Measurements from ENCODE around the gene PSPC1. TPM values are rescaled to one million over a fixed set of nuclear protein-coding genes. Genes with fewer than 3 reads are reported as not detected.

Gene PSPC1
- total RNA-seq, 1 donor from 2014 or later = 41.5 TPM

DNA sequence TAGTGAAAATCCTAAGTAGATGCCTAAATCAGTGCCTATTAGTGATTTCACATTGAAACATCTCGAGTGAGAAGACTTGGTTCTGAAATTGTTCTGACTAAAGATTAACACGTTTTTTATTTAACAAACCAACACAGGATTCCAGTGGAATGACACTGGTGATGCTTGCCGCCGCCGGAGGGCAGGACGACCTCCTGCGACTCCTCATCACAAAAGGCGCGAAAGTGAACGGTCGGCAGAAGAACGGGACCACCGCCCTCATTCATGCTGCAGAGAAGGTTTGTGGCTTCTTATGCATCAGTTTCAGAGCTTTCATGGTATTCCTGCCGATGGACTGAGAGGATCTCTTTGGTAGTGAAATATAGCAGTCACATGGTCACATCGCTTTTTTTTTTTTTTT, 121.2 kb downstream of the PSPC1 start:
- DNase-seq (no peak), ATAC-seq (no peak)
- TF ChIP-seq, protein P1, sequence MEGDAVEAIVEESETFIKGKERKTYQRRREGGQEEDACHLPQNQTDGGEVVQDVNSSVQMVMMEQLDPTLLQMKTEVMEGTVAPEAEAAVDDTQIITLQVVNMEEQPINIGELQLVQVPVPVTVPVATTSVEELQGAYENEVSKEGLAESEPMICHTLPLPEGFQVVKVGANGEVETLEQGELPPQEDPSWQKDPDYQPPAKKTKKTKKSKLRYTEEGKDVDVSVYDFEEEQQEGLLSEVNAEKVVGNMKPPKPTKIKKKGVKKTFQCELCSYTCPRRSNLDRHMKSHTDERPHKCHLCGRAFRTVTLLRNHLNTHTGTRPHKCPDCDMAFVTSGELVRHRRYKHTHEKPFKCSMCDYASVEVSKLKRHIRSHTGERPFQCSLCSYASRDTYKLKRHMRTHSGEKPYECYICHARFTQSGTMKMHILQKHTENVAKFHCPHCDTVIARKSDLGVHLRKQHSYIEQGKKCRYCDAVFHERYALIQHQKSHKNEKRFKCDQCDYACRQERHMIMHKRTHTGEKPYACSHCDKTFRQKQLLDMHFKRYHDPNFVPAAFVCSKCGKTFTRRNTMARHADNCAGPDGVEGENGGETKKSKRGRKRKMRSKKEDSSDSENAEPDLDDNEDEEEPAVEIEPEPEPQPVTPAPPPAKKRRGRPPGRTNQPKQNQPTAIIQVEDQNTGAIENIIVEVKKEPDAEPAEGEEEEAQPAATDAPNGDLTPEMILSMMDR (IDR thresholded peaks at IDR 0.05) = no peak
- H3K36me3 ChIP-seq = peaks cover 81% of the 10 kb centered on the region
- H3K4me1 ChIP-seq = no peaks in the 10 kb centered on the region
- no peak overlapping the region for H3K27ac ChIP-seq
- no peak overlapping the region for H3K4me3 ChIP-seq
- intact Hi-C loops (cut with DNase I) = no loop called here
- no peaks in the 10 kb centered on the region for H3K9me3 ChIP-seq
- no peaks in the 10 kb centered on the region for H3K27me3 ChIP-seq

DNA sequence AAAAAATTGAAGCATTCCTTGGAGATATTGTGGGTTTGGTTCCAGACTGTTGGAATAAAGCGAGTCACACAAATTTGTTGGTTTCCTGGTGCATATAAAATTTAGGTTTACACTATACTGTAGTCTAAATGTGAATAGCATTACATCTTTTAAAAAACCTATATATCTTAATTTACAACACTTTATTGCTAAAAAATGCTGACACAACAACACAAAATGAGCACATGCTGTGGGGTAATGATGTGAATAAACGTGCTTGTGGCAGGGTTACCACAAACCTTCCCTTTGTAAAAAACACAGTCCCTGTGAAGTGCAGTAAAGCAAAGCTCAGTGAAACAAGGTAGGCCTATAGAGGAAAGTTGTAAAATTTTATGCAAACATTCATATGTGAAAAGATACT, 121.6 kb downstream of the PSPC1 start:
- no peak for ATAC-seq
- H3K27ac ChIP-seq = no peak overlapping the region
- no peak for DNase-seq
- no peaks in the 10 kb centered on the region for H3K9me3 ChIP-seq
- H3K36me3 ChIP-seq = peaks cover 77% of the 10 kb centered on the region
- no peaks in the 10 kb centered on the region for H3K27me3 ChIP-seq
- H3K4me1 ChIP-seq = no peaks in the 10 kb centered on the region
- intact Hi-C loops (cut with DNase I) = no loop called here
- H3K4me3 ChIP-seq = no peak overlapping the region
- TF ChIP-seq, protein P1 (IDR thresholded peaks at IDR 0.05) = no peak

DNA sequence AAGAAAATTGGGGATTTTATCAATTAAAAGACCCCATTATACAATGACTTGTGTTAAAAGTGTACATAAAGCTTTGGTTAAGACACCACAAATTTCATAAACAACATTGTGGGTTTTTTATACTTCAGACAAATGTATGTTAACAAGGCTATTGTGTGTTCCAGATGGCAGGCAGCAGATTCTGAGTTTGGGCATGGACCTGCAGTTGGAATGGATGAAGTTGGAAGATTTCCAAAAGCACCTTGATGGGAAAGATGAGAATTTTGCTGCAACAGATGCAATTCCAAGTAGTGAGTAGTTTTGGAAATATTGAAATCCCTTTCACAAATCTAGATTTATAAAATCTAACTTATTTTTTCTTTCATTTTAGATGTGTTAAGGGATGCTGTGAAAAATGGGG, 123.9 kb downstream of the PSPC1 start:
- no peak overlapping the region for H3K4me3 ChIP-seq
- H3K9me3 ChIP-seq = no peaks in the 10 kb centered on the region
- intact Hi-C loops (cut with DNase I) = no loop called here
- H3K27me3 ChIP-seq = no peaks in the 10 kb centered on the region
- DNase-seq = no peak
- ATAC-seq = no peak
- H3K4me1 ChIP-seq = no peaks in the 10 kb centered on the region
- TF ChIP-seq, protein P1 (IDR thresholded peaks at IDR 0.05) = no peak
- peaks cover 54% of the 10 kb centered on the region for H3K36me3 ChIP-seq
- H3K27ac ChIP-seq = no peak overlapping the region

DNA sequence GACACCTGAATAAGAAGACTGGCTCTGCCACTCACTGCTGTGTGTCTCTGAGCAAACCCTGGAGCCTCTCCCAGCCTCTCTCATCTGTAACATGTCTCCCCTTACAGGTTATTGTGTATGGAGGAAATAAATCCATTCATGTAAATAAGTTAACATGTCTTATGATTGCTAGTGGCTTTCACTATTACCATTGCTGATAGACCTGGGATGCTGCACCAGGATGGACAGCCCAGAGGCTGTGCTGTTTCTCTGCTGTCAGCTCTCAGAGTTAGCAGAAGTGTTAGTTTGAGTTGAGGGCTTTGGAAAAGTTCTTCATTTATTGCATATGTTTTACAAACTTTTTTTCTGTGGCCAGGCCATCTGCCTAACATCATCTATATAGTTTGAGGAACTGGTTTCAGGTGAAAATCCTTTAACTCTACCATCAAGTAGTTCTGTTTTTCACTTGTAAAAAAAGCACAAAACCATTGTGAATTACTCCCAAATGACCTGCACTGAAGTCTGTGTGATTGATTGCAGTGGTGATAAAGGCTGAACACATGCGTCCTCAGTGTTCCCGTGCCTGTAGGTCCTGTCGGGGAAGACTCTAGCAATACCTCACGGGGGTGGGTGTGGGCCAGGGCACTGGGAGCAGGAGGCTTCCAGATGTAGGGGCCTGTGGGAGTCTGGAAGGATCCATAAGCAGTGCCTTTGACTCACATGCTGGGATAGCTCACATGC, 124.7 kb downstream of the PSPC1 start:
- H3K27ac ChIP-seq = no peak overlapping the region
- H3K4me3 ChIP-seq = no peak overlapping the region
- no peaks in the 10 kb centered on the region for H3K4me1 ChIP-seq
- peaks cover 46% of the 10 kb centered on the region for H3K36me3 ChIP-seq
- H3K27me3 ChIP-seq = no peaks in the 10 kb centered on the region
- H3K9me3 ChIP-seq = no peaks in the 10 kb centered on the region
- DNase-seq (no peak), ATAC-seq (no peak)
- intact Hi-C loops (cut with DNase I) = no loop called here
- TF ChIP-seq, protein P1 (IDR thresholded peaks at IDR 0.05) = no peak

Other genes starting within 250 kb of the PSPC1 start
- gene TPTE2, start 221.4 kb downstream of the PSPC1 start, total RNA-seq = not detected
- 44.4 TPM for gene MPHOSPH8, start 149.3 kb downstream of the PSPC1 start, total RNA-seq
- gene ZMYM5, start 80.7 kb upstream of the PSPC1 start, total RNA-seq = 11.8 TPM
- 64.3 TPM for gene ZMYM2, start 175.8 kb upstream of the PSPC1 start, total RNA-seq